HG03045 (cell line): ENCODE measurements around the gene CAPG.
"Not testable (repeated sequence)": the region's sequence is repeated elsewhere in the genome, so short reads cannot be mapped to it uniquely, and the experiment has no call there.

ENCODE experiments used
- ATAC-seq: cut with Tn5 transposase; IDR thresholded peaks from one replicate; pipeline ENCODE4 v1.9.1; 2021; ENCODE audit warnings: mild to moderate bottlenecking, moderate library complexity; ENCODE audit not compliant: unreplicated experiment

CAPG gene

GRCh38 chr2:85421260-85422071 is 11.3 kb upstream of the CAPG start:
- ATAC-seq = no peak

- ATAC-seq = peak; percentile 53
Observed at GRCh38 chr2:85420536-85421259, 10.5 kb upstream of the CAPG start.

GRCh38 chr2:85419009-85419675 is 9.0 kb upstream of the CAPG start:
- no peak for ATAC-seq

GRCh38 chr2:85418132-85419008 is 8.2 kb upstream of the CAPG start, which contains the start of gene SH2D6:
TSS of gene SH2D6 (plus strand) at chr2:85418714. CDS start at chr2:85429466, 10,752 bp downstream.
- peak; percentile 78 for ATAC-seq

GRCh38 chr2:85415980-85416650 is 5.9 kb upstream of the CAPG start:
- ATAC-seq = no peak

GRCh38 chr2:85414761-85415553 is 4.8 kb upstream of the CAPG start:
- no peak for ATAC-seq

GRCh38 chr2:85414421-85414759 is 4.2 kb upstream of the CAPG start:
- ATAC-seq = not testable (repeated sequence)

- no peak for ATAC-seq
Observed at GRCh38 chr2:85413592-85414420, 3.6 kb upstream of the CAPG start.

GRCh38 chr2:85411405-85411748 is 1.2 kb upstream of the CAPG start:
- ATAC-seq = no peak

GRCh38 chr2:85410584-85411404 is 628 bp upstream of the CAPG start:
- ATAC-seq = peak; percentile 13

GRCh38 chr2:85405201-85406059 is 4.7 kb downstream of the CAPG start:
- no peak for ATAC-seq

- ATAC-seq = no peak
Observed at GRCh38 chr2:85401844-85402243, 8.3 kb downstream of the CAPG start.

- no peak for ATAC-seq
Observed at GRCh38 chr2:85401464-85401805, 8.7 kb downstream of the CAPG start.

- no peak for ATAC-seq
Observed at GRCh38 chr2:85400541-85401463, 9.4 kb downstream of the CAPG start.

- no peak for ATAC-seq
Observed at GRCh38 chr2:85400023-85400422, 10.1 kb downstream of the CAPG start.

- ATAC-seq = no peak
Observed at GRCh38 chr2:85399183-85399455, 11.0 kb downstream of the CAPG start.
